Measurements from ENCODE around the gene ACOXL.

Gene ACOXL

GRCh38 chr2:110791435-110791834, 59.1 kb downstream of the ACOXL start:
- no peak for TF ChIP-seq ZFP69B (tag by site-specific recombination; IDR thresholded peaks at IDR 0.05)
- TF ChIP-seq, protein P1, sequence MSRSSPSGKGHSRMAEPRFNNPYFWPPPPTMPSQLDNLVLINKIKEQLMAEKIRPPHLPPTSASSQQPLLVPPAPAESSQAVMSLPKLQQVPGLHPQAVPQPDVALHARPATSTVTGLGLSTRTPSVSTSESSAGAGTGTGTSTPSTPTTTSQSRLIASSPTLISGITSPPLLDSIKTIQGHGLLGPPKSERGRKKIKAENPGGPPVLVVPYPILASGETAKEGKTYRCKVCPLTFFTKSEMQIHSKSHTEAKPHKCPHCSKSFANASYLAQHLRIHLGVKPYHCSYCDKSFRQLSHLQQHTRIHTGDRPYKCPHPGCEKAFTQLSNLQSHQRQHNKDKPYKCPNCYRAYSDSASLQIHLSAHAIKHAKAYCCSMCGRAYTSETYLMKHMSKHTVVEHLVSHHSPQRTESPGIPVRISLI (tag by site-specific recombination; IDR thresholded peaks at IDR 0.05): no peak
- no peak for TF ChIP-seq MZF1 (tag by site-specific recombination; IDR thresholded peaks at IDR 0.05; ENCODE audit: borderline replicate concordance)
- TF ChIP-seq ZNF2 (tag by site-specific recombination; IDR thresholded peaks at IDR 0.05): no peak
- no peak for TF ChIP-seq ZSCAN18 (tag by site-specific recombination; IDR thresholded peaks at IDR 0.05)
- no peak for TF ChIP-seq ZNF830 (tag by site-specific recombination; IDR thresholded peaks at IDR 0.05; ENCODE audit: low read depth)
- no peak for TF ChIP-seq ZNF26 (tag by site-specific recombination; IDR thresholded peaks at IDR 0.05)
- TF ChIP-seq ZSCAN23 (tag by site-specific recombination; IDR thresholded peaks at IDR 0.05): no peak
- no peak for TF ChIP-seq GLIS1 (tag by site-specific recombination; IDR thresholded peaks at IDR 0.05)
- TF ChIP-seq ZNF621 (tag by site-specific recombination; IDR thresholded peaks at IDR 0.05): no peak
- TF ChIP-seq ZNF211 (tag by site-specific recombination; IDR thresholded peaks at IDR 0.05; ENCODE audit: low read depth): no peak
- TF ChIP-seq ZSCAN30 (tag by site-specific recombination; IDR thresholded peaks at IDR 0.05): no peak
- no peaks in the 10 kb centered on the region for H3K9me3 ChIP-seq (ENCODE audit: control insufficient read depth, insufficient read depth, low read depth, low read length)
- H3K4me1 ChIP-seq (ENCODE audit: control insufficient read depth, insufficient read depth, low read length): peaks cover 8% of the 10 kb centered on the region; the same call in 1 of the 2 replicates
- H3K27ac ChIP-seq (ENCODE audit: extremely low read depth, low read depth, low read length): no peak overlapping the region
- ChIA-PET POLR2A (no interaction called here), CTCF (no interaction called here)
- no peaks in the 10 kb centered on the region for H3K36me3 ChIP-seq (ENCODE audit: control insufficient read depth in 2 of 2, insufficient read depth in 1 of 2, low read length in 2 of 2)
- H3K4me3 ChIP-seq (ENCODE audit: low read depth, low read length): no peak overlapping the region

DNA sequence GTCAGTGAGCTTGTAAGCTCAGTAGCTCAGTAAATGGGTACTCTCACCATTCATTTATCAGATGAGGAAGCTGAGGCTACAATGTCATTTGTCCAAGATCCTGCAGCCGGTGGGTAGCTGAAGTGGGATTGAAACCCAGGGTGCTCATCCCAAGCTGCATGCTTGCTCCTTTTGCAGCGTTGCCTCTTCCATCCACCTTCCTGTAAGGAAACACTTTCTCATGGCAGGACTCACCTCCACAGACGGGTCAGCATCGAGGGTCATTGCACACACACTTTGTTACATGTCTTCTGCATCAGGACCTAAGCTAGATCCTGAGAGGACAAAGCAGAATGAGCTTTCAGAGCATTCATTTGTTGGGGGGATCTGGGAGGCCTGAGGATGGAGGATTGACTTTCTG, 60.7 kb downstream of the ACOXL start:
- ChIA-PET POLR2A (no interaction called here), CTCF (interaction anchor here (1.8 kb wide), 1 partner anchor 19 kb away, joined by 9 read pairs; no protein-coding TSS in a partner anchor)
- Histone ChIP-seq H3K36me3 (ENCODE audit: control insufficient read depth in 2 of 2, insufficient read depth in 1 of 2, low read length in 2 of 2) (no peaks in the 10 kb centered on the region), H3K4me3 (ENCODE audit: low read depth, low read length) (no peak overlapping the region), H3K9me3 (ENCODE audit: control insufficient read depth, insufficient read depth, low read depth, low read length) (no peaks in the 10 kb centered on the region), H3K27ac (ENCODE audit: extremely low read depth, low read depth, low read length) (no peak overlapping the region), H3K4me1 (ENCODE audit: control insufficient read depth, insufficient read depth, low read length) (peaks cover 15% of the 10 kb centered on the region)
- TF ChIP-seq ZNF561 (tag by site-specific recombination; IDR thresholded peaks at IDR 0.05; ENCODE audit: borderline replicate concordance) (no peak), ZNF530 (tag by site-specific recombination; IDR thresholded peaks at IDR 0.05; ENCODE audit: low read depth) (no peak), IKZF3 (tag by site-specific recombination; IDR thresholded peaks at IDR 0.05) (no peak), ZNF777 (tag by site-specific recombination; IDR thresholded peaks at IDR 0.05; ENCODE audit: borderline replicate concordance) (no peak), ZNF48 (tag by site-specific recombination; IDR thresholded peaks at IDR 0.05) (no peak), ZSCAN18 (tag by site-specific recombination; IDR thresholded peaks at IDR 0.05) (no peak), ZBTB7A (tag by site-specific recombination; IDR thresholded peaks at IDR 0.05; ENCODE audit: low read depth) (no peak)
- TF ChIP-seq, protein P2, sequence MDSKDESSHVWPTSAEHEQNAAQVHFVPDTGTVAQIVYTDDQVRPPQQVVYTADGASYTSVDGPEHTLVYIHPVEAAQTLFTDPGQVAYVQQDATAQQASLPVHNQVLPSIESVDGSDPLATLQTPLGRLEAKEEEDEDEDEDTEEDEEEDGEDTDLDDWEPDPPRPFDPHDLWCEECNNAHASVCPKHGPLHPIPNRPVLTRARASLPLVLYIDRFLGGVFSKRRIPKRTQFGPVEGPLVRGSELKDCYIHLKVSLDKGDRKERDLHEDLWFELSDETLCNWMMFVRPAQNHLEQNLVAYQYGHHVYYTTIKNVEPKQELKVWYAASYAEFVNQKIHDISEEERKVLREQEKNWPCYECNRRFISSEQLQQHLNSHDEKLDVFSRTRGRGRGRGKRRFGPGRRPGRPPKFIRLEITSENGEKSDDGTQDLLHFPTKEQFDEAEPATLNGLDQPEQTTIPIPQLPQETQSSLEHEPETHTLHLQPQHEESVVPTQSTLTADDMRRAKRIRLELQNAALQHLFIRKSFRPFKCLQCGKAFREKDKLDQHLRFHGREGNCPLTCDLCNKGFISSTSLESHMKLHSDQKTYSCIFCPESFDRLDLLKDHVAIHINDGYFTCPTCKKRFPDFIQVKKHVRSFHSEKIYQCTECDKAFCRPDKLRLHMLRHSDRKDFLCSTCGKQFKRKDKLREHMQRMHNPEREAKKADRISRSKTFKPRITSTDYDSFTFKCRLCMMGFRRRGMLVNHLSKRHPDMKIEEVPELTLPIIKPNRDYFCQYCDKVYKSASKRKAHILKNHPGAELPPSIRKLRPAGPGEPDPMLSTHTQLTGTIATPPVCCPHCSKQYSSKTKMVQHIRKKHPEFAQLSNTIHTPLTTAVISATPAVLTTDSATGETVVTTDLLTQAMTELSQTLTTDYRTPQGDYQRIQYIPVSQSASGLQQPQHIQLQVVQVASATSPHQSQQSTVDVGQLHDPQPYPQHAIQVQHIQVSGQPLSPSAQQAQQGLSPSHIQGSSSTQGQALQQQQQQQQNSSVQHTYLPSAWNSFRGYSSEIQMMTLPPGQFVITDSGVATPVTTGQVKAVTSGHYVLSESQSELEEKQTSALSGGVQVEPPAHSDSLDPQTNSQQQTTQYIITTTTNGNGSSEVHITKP (tag by site-specific recombination; IDR thresholded peaks at IDR 0.05): no peak
- TF ChIP-seq, protein P3, sequence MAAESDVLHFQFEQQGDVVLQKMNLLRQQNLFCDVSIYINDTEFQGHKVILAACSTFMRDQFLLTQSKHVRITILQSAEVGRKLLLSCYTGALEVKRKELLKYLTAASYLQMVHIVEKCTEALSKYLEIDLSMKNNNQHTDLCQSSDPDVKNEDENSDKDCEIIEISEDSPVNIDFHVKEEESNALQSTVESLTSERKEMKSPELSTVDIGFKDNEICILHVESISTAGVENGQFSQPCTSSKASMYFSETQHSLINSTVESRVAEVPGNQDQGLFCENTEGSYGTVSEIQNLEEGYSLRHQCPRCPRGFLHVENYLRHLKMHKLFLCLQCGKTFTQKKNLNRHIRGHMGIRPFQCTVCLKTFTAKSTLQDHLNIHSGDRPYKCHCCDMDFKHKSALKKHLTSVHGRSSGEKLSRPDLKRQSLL (tag by site-specific recombination; IDR thresholded peaks at IDR 0.05): no peak
- TF ChIP-seq, protein P4, sequence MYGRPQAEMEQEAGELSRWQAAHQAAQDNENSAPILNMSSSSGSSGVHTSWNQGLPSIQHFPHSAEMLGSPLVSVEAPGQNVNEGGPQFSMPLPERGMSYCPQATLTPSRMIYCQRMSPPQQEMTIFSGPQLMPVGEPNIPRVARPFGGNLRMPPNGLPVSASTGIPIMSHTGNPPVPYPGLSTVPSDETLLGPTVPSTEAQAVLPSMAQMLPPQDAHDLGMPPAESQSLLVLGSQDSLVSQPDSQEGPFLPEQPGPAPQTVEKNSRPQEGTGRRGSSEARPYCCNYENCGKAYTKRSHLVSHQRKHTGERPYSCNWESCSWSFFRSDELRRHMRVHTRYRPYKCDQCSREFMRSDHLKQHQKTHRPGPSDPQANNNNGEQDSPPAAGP (tag by site-specific recombination; IDR thresholded peaks at IDR 0.05): no peak

All from HEK293 (cell line).